ENCODE data around the gene CDC14A. TPM values are rescaled to one million over a fixed set of nuclear protein-coding genes. Genes with fewer than 3 reads are reported as not detected.
"Not testable (repeated sequence)": the region's sequence is repeated elsewhere in the genome, so short reads cannot be mapped to it uniquely, and the experiment has no call there.

The CDC14A gene
- total RNA-seq, 1 experiment from 2014 or later, result 12.2 TPM

DNA sequence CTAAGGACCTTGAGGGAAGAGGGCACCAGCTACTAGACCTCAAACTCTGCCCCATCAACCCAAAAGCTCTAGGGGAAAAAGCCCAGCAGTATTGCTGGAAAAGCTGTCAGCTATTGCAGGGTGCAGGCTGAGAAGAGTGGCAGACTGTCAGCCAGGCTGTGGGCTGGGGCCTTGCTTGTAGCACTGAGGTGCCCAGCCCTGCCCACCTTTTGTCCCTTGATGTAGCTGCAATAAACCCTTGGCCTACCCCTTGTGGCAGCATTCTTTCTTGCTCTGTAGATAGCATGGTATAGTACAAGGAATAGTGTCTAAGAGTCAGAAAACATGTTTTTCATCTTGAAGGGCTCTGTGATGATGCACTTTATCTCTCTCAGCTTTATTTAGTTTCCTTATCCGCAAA, 39.4 kb downstream of the CDC14A start:
- Histone ChIP-seq H3K4me3 (ENCODE audit: insufficient read depth, low read depth, low read length) (no peak overlapping the region), H3K27me3 (ENCODE audit: control insufficient read depth, insufficient read depth, low read length) (no peaks in the 10 kb centered on the region), H3K36me3 (replicated peaks; ENCODE audit: control insufficient read depth, insufficient read depth, low read length) (no peaks in the 10 kb centered on the region)
- no peak for DNase-seq

DNA sequence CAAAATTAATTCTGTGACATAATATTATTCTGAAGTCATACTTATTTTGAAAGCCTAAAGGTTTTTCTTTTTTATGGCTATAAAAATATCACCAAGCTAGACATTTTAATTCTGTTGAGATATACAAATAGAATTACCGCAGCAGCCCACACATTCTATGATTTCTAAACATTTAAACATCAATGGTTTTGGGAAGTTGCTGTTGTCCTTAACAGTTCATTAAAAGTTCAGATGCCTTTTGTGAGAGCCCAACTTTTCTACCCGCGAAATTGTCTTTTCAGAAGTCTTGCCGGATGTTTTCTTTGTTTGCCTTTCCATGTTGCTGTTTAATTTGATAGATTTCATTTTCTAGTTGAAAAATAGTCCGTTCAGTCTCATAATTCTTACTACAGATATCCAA, 40.5 kb downstream of the CDC14A start:
- no peaks in the 10 kb centered on the region for H3K36me3 ChIP-seq (replicated peaks; ENCODE audit: control insufficient read depth, insufficient read depth, low read length)
- H3K4me3 ChIP-seq (ENCODE audit: insufficient read depth, low read depth, low read length), result no peak overlapping the region
- no peak for DNase-seq
- H3K27me3 ChIP-seq (ENCODE audit: control insufficient read depth, insufficient read depth, low read length), result no peaks in the 10 kb centered on the region

DNA sequence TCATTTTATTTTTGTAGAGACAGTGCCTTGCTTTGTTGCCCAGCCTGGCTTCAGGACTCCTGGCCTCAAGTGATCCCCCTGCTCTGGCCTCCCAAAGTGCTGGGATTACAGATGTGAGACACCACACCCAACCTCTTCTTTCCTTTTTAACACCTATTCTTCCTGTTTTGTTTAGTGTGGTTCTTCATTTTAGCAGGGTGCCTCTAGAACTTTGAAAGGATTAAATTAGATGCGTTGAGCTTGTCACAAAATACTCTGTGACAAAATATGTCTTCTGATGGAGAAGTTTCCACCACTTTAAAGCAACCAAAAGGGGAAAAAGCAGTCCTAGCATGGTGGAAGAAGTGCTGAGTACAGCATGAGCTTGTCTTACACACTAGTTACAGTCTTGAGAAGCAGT, 42.0 kb downstream of the CDC14A start:
- Histone ChIP-seq H3K27me3 (ENCODE audit: control insufficient read depth, insufficient read depth, low read length) (no peaks in the 10 kb centered on the region), H3K4me3 (ENCODE audit: insufficient read depth, low read depth, low read length) (no peak overlapping the region), H3K36me3 (replicated peaks; ENCODE audit: control insufficient read depth, insufficient read depth, low read length) (no peaks in the 10 kb centered on the region)
- no peak for DNase-seq

DNA sequence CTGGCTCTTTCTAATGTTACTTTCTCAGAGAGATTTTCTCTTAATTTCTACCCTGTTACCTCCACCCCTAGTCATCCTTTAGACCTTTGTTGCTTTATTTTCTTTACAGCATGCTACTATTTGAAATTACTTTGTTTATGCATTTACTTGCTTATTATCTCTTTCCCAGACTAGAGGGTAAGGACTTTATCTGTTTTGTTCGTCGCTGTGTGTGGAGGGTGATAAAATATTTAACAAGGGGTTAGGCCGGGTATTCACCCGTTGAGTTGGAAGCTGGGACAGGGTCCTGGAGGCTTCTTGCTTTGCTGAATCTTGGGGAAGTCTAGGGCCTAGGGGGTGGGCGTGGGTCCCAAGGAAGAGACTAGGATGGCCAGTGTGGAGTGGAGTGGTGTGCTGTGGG, 43.6 kb downstream of the CDC14A start:
- Histone ChIP-seq H3K4me3 (ENCODE audit: insufficient read depth, low read depth, low read length) (no peak overlapping the region), H3K36me3 (replicated peaks; ENCODE audit: control insufficient read depth, insufficient read depth, low read length) (no peaks in the 10 kb centered on the region), H3K27me3 (ENCODE audit: control insufficient read depth, insufficient read depth, low read length) (no peaks in the 10 kb centered on the region)
- DNase-seq, result no peak

DNA sequence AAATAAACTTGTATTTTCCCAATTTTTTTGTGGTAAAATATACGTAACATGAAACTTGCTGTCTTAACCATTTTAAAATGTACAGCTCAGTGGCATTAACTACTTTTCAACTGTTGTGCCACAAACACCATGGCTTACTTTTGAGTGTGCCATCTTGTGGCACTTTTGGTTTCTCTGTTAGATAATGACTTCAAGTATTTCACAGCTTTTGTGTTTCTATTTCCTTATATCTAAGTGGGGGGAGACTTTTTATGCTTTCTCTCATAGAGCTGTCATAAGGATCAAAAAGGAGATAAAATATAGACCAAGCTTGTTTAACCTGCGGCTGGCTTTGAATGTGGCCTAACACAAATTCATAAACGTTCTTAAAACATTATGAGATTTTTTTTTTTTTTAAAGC, 44.3 kb downstream of the CDC14A start:
- H3K27me3 ChIP-seq (ENCODE audit: control insufficient read depth, insufficient read depth, low read length), result no peaks in the 10 kb centered on the region
- DNase-seq, result no peak
- H3K4me3 ChIP-seq (ENCODE audit: insufficient read depth, low read depth, low read length), result no peak overlapping the region
- no peaks in the 10 kb centered on the region for H3K36me3 ChIP-seq (replicated peaks; ENCODE audit: control insufficient read depth, insufficient read depth, low read length)

DNA sequence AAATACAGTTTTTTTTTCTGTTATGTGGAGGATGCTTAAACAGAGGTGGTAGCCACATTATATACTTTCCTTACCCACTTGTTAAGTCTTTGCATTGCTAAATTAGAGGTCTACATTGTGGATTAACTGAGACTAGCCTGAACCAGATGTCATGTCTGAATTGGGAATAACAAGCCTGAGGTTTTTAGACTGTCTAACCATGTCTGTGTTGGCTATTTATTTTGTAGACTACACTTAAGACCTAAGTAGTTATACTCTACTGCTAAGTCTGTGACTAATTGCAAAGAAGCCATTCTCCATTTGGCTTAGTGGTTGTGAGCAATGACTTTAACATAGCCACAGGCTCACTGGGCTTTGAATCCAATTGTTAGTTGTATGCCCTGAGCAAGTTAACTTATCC, 45.4 kb downstream of the CDC14A start:
- no peak for DNase-seq
- Histone ChIP-seq H3K36me3 (replicated peaks; ENCODE audit: control insufficient read depth, insufficient read depth, low read length) (no peaks in the 10 kb centered on the region), H3K27me3 (ENCODE audit: control insufficient read depth, insufficient read depth, low read length) (no peaks in the 10 kb centered on the region), H3K4me3 (ENCODE audit: insufficient read depth, low read depth, low read length) (no peak overlapping the region)

DNA sequence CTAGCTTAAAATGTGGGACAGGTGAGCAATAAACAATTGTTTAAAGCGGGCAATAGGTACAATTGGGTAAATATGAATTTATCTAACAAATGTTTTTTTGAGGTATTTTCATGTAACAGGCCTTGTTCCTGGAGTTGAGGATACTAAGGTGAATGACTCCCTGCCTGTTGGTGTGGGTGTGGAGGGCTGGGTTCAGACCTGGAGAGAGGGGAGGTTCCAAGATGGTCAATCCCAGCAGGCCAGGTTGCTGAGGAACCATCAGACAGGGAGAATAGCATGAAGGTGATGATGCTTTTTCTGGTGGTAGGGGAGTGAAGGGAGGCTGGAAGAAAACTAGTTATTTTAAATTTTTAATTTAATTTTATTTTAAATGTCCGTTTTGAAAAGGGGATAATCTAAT, 46.3 kb downstream of the CDC14A start:
- DNase-seq, result no peak

DNA sequence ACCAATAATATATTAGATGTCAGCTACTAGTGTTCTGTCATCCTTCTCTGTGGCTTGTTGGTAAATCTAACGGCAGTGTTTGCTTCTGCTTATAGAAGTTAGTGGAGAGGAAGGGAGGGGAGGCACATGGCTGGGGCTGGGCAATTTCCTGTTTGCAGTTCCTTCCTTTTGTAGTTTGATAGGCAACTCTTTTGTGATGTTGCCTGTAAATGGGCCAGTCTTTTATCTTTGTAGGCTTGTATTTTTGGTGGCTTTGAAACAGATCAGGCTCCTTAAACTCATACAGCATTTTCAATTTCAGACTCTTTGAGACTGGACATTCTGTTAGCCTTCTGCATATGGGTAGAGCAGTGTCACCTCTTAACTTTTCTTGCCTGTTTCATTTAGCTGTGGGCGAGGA, 48.1 kb downstream of the CDC14A start:
- DNase-seq, result no peak

More for the DNA sequence above, 46.3 kb downstream of the CDC14A start:
- Histone ChIP-seq H3K36me3 (replicated peaks; ENCODE audit: control insufficient read depth, insufficient read depth, low read length) (no peaks in the 10 kb centered on the region), H3K4me3 (ENCODE audit: insufficient read depth, low read depth, low read length) (no peak overlapping the region), H3K27me3 (ENCODE audit: control insufficient read depth, insufficient read depth, low read length) (no peaks in the 10 kb centered on the region)

DNA sequence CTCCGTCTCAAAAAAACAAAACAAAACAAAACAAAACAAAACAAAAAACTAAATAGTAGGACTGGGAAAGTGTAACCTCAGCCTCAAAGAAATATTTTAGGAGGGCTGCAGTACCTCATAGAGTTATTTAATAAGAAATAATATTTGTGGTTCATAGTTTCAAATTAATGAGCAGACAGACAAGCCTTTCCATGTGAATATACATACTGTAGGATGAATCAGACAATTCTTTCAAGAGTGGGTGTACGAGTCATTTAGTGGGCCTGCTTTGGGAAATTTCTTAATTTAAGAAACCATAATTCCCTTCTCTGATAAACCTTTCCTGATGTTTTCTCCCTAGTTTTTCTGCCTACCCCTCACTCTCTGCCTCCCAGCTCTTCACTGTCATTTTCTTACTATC, 52.5 kb downstream of the CDC14A start:
- H3K27me3 ChIP-seq (ENCODE audit: control insufficient read depth, insufficient read depth, low read length), result no peaks in the 10 kb centered on the region
- H3K36me3 ChIP-seq (replicated peaks; ENCODE audit: control insufficient read depth, insufficient read depth, low read length), result no peaks in the 10 kb centered on the region
- DNase-seq, result no peak
- no peak overlapping the region for H3K4me3 ChIP-seq (ENCODE audit: insufficient read depth, low read depth, low read length)

More for the DNA sequence above, 48.1 kb downstream of the CDC14A start:
- H3K27me3 ChIP-seq (ENCODE audit: control insufficient read depth, insufficient read depth, low read length), result no peaks in the 10 kb centered on the region
- H3K36me3 ChIP-seq (replicated peaks; ENCODE audit: control insufficient read depth, insufficient read depth, low read length), result no peaks in the 10 kb centered on the region
- no peak overlapping the region for H3K4me3 ChIP-seq (ENCODE audit: insufficient read depth, low read depth, low read length)

DNA sequence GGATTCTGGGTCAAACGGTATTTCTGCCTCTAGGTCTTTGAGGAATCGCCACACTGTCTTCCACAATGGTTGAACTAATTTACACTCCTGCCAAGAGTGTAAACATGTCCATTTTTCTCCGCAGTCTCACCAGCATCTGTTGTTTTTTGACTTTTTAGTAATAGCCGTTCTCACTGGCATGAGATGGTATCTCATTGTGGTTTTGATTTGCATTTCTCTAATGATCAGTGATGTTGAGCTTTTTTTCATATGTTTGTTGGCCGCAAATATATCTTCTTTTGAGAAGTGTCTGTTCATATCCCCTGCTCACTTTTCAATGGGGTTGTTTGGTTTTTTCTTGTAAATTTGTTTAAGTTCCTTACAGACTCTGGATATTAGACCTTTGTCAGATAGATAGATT, 53.6 kb downstream of the CDC14A start:
- not testable (repeated sequence) for H3K4me3 ChIP-seq (ENCODE audit: insufficient read depth, low read depth, low read length); DNase-seq; H3K27me3 ChIP-seq (ENCODE audit: control insufficient read depth, insufficient read depth, low read length); H3K36me3 ChIP-seq (replicated peaks; ENCODE audit: control insufficient read depth, insufficient read depth, low read length)

DNA sequence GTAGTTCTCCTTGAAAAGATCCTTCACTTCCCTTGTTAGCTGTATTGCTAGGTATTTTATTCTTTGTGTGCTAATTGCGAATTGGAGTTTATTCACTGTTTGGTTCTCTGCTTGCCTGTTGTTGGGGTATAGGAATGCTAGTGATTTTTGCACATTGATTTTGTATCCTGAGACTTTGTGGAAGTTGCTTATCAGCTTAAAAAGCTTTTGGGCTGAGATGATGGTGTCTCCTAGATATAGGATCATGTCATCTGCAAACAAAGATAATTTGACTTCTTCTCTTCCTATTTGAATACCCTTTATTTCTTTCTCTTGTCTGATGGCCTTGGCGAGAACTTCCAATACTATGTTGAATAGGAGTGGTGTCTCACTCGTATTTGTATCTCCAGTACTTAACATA, 55.1 kb downstream of the CDC14A start:
- not testable (repeated sequence) for DNase-seq; H3K4me3 ChIP-seq (ENCODE audit: insufficient read depth, low read depth, low read length); H3K36me3 ChIP-seq (replicated peaks; ENCODE audit: control insufficient read depth, insufficient read depth, low read length)

DNA sequence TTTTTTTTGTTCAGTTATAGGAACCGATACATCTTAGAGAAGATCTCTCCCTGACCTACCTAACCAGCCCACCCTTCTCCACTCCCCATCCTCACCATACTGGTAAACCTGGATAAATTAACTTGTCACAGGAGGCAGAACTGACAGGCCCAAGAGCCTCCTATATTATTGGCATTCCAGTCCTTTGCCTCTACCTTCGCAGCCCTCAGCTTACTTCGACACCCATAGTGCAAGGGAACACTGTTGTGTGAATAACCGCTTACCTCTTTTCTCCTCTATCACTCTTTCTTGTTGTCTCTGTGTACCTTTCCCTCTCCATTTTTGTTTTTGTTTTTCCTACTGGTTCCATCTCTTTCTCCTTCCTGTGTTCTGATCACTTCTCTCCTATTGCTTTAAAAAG, 58.7 kb downstream of the CDC14A start:
- H3K27me3 ChIP-seq (ENCODE audit: control insufficient read depth, insufficient read depth, low read length), result no peaks in the 10 kb centered on the region
- no peak for DNase-seq
- H3K36me3 ChIP-seq (replicated peaks; ENCODE audit: control insufficient read depth, insufficient read depth, low read length), result no peaks in the 10 kb centered on the region
- no peak overlapping the region for H3K4me3 ChIP-seq (ENCODE audit: insufficient read depth, low read depth, low read length)

More for the DNA sequence above, 55.1 kb downstream of the CDC14A start:
- H3K27me3 ChIP-seq (ENCODE audit: control insufficient read depth, insufficient read depth, low read length), result not testable (repeated sequence)

DNA sequence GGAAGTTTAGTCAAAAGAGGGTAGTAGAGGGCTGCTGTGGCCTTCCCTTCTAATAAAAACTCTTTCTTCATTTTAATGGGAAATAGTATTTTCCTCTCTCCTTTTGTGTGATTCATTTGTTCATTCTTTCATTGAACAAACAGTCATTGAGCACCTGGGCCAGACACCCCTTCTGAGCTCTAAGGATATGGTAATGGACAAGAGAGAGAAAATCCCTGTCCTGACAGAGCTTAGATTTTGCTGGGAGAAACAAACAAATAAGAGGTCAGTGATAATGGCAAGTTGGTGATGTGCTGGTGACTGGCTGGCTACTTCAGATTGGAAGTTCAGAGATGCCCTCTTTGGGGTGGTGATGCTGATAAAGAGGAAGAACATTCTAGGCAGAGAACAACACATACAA, 59.3 kb downstream of the CDC14A start:
- H3K4me3 ChIP-seq (ENCODE audit: insufficient read depth, low read depth, low read length), result no peak overlapping the region
- no peaks in the 10 kb centered on the region for H3K36me3 ChIP-seq (replicated peaks; ENCODE audit: control insufficient read depth, insufficient read depth, low read length)
- H3K27me3 ChIP-seq (ENCODE audit: control insufficient read depth, insufficient read depth, low read length), result no peaks in the 10 kb centered on the region
- DNase-seq, result no peak

DNA sequence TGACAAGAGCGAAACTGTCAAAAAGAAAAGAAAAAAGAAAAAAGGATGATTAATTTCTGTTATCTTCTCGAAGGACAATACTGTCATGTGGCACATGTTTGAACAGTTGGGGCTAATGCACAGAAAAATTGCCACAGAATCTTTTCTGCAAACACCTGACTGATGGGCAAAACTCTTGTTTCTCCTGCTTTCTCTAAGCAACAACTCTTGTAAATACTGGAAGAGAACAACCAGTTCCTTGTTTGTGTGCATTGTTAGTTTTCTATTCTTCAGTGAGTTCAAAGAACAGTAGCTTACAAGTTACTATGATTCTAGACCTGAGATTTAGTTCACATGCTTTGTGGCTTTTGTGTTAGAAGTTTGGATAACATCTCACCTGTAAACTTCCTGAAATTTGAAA, 60.7 kb downstream of the CDC14A start:
- no peak for DNase-seq
- Histone ChIP-seq H3K27me3 (ENCODE audit: control insufficient read depth, insufficient read depth, low read length) (no peaks in the 10 kb centered on the region), H3K4me3 (ENCODE audit: insufficient read depth, low read depth, low read length) (no peak overlapping the region), H3K36me3 (replicated peaks; ENCODE audit: control insufficient read depth, insufficient read depth, low read length) (no peaks in the 10 kb centered on the region)

DNA sequence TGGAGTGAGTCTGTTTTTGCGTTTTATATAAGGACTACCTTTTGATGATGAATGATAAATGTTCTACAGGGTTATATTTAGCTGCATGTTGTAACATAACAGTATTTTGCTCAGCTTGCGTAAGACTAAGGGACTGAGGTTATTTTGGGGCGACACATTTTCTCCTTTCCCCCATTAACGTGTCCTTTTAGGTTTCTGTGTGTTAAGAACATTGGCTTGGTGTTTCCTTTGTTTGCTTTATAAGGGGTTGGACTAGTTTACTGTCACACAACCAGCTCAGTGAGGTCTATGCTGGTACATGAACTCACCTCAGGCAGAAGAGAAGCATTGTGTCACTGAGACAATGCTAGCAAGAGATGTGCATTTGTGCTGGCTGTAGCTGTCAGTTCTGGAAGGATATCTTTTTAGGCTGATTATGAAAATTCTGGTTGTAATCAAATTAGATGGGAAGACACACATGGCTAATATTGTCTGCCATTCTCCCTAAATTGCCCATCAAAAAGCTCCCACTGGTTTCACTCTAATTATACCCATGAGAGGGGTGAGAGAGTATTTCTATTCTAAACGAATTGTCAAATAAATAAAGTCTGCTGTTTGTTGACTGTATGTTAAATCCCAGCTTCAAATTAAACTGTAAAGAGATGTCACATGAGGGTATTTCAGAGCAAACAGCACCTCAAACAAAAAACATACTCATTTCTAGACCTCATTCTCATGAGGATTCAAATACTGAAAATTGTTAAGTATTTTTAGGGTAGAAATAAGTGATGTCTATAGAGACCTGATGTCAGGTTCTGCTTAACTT, 62.6 kb downstream of the CDC14A start:
- no peaks in the 10 kb centered on the region for H3K36me3 ChIP-seq (replicated peaks; ENCODE audit: control insufficient read depth, insufficient read depth, low read length)
- no peaks in the 10 kb centered on the region for H3K27me3 ChIP-seq (ENCODE audit: control insufficient read depth, insufficient read depth, low read length)
- DNase-seq, result no peak
- no peak overlapping the region for H3K4me3 ChIP-seq (ENCODE audit: insufficient read depth, low read depth, low read length)

DNA sequence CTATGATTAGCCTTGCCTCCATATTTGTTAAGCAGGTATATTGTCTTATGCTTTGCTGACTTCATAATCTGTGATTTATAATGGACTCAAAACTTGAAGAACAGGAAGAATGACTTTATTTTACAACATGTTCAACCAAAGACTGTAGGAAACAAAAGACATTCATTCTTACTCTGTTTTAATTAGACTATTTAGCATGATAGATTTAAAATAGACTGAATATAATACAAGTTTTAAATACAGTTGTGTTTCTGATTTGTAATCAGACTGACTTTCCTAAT, 63.1 kb downstream of the CDC14A start:
- no peaks in the 10 kb centered on the region for H3K36me3 ChIP-seq (replicated peaks; ENCODE audit: control insufficient read depth, insufficient read depth, low read length)
- no peaks in the 10 kb centered on the region for H3K27me3 ChIP-seq (ENCODE audit: control insufficient read depth, insufficient read depth, low read length)
- no peak for DNase-seq
- H3K4me3 ChIP-seq (ENCODE audit: insufficient read depth, low read depth, low read length), result no peak overlapping the region

Measured in H7 (cell line).